Karpas-422 (cell line): ENCODE data around the gene POLD2. TPM values are rescaled to one million over a fixed set of nuclear protein-coding genes. Genes with fewer than 3 reads are reported as not detected.

Experiments
- DNase-seq: peaks from one replicate; pipeline ENCODE4 v3.0.0-alpha.2; 2015
- H2AFZ ChIP-seq: fragments of 200-600 bp; sonication (generic); 2 replicates; pipeline ENCODE4 v1.6.1; 2014; ENCODE audit warnings: antibody characterized with exemption, low read length, mixed read lengths
- H3K27ac ChIP-seq: fragments of 200-600 bp; sonication (generic); 2 replicates; pipeline ENCODE4 v1.5.1; 2014; ENCODE audit warnings: mild to moderate bottlenecking, low read length, moderate library complexity
- H3K27me3 ChIP-seq: fragments of 200-600 bp; sonication (generic); 2 replicates; pipeline ENCODE4 v1.6.1; 2014; ENCODE audit warnings: low read length, mixed read lengths
- H3K36me3 ChIP-seq: fragments of 200-600 bp; sonication (generic); 2 replicates; pipeline ENCODE4 v1.6.1; 2014; ENCODE audit warnings: low read length, mixed read lengths; ENCODE audit not compliant: insufficient read depth
- H3K4me1 ChIP-seq: fragments of 200-600 bp; sonication (generic); 2 replicates; pipeline ENCODE4 v1.6.1; 2014; ENCODE audit warnings: mild to moderate bottlenecking, low read length, mixed read lengths
- H3K4me2 ChIP-seq: fragments of 200-600 bp; sonication (generic); 2 replicates; pipeline ENCODE4 v1.6.1; 2014; ENCODE audit warnings: low read length, low read depth, mild to moderate bottlenecking; ENCODE audit not compliant: poor library complexity, severe bottlenecking
- H3K4me3 ChIP-seq: fragments of 200-600 bp; sonication (generic); 2 replicates; pipeline ENCODE4 v1.5.1; 2014; ENCODE audit warnings: mild to moderate bottlenecking, antibody characterized with exemption, low read length, mixed read lengths
- H3K79me2 ChIP-seq: fragments of 200-600 bp; sonication (generic); 2 replicates; pipeline ENCODE4 v1.6.1; 2014; ENCODE audit warnings: mild to moderate bottlenecking, low read length, mixed read lengths
- H3K9ac ChIP-seq: fragments of 200-600 bp; sonication (generic); 2 replicates; pipeline ENCODE4 v1.6.0; 2014; ENCODE audit warnings: low read length
- H3K9me2 ChIP-seq: fragments of 200-600 bp; sonication (generic), shearing (Covaris generic); replicated peaks from 2 replicates; pipeline ENCODE4 v1.6.0; 2014; ENCODE audit warnings: mild to moderate bottlenecking, low read length, moderate library complexity; ENCODE audit not compliant: insufficient read depth
- H3K9me3 ChIP-seq: fragments of 300-700, 200-600 bp; sonication (generic); 2 replicates; pipeline ENCODE4 v1.6.1; 2014; ENCODE audit warnings: low read length, mixed read lengths
- H4K20me1 ChIP-seq: fragments of 200-600 bp; sonication (generic); 2 replicates; pipeline ENCODE4 v1.6.1; 2014; ENCODE audit warnings: mild to moderate bottlenecking, antibody characterized with exemption, low read length, low read depth; ENCODE audit not compliant: insufficient read depth
- total RNA-seq: library from RNA; depleted of rRNA; stranded (reverse); fragments of >200 nt; shearing (Covaris generic); gene quantifications from 2 replicates; pipeline ENCODE4 v1.2.3, GENCODE V29; 2014; ENCODE audit warnings: low replicate concordance

Gene POLD2
- total RNA-seq, 1 experiment from 2014 or later = 165 TPM

DNA sequence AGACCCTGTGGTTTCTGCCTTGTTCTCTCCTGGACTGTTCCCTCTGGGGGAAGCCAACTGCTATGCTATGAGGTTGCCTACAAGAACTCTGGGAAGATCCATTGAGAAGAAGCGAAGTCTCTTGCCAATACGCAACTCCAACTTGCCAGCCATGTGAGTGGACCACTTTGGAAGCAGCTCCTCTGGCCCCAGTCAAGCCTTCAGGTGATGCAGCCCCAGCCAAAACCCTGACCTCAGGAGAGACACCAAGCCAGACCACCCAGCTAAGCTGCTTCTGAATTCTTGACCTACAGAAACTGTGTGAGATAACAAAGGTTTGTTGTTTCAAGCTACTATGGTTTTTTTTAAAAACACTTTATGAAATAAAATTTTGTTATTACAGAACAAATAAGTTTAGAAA is 38.0 kb upstream of the POLD2 start:
- Histone ChIP-seq H3K9me3 (no peaks in the 10 kb centered on the region), H3K9ac (no peak overlapping the region), H3K4me2 (no peak overlapping the region), H3K4me1 (no peaks in the 10 kb centered on the region), H3K36me3 (no peaks in the 10 kb centered on the region), H2AFZ (no peak overlapping the region), H3K4me3 (no peak overlapping the region), H4K20me1 (no peaks in the 10 kb centered on the region), H3K79me2 (no peaks in the 10 kb centered on the region), H3K27me3 (no peaks in the 10 kb centered on the region), H3K27ac (no peak overlapping the region), H3K9me2 (no peaks in the 10 kb centered on the region)
- no peak for DNase-seq

DNA sequence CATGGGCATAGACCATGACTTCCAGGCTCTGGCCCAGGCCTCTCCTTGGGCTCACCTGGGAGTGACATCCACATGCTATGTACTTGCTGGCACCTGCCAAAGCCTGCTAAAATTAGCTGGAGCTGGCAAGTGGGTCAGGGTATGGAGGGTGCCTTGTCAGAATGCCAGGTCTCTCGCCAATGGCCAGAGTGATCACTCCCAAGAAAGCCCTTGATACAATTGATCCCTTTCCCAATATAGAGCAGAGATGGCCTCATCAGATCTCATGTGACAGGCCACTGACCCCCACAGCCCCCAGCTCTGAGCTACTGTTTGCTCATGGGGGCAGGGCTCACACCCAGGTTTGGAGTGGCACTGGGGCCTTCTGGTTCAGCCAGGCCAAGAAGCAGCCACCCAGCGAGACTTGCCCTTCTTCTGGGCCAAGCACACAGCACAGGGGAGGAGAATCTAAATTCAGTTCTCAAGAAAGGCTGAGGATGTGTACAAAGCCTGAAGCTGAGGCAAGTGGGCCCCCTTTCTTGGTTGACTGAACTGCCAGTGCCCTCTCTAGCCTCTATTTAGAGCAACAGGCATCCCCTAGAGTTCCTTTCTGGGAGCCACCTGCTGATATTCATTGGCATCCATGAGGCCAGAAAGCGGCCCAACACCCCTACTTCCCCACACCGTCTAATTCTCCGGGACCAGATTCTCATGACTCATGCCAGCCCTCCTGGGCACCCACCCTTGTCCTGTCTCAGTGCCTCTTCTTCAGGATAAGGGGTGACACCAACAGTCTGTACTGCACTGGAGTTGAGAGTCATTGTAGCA is 36.7 kb upstream of the POLD2 start:
- H3K27me3 ChIP-seq = no peaks in the 10 kb centered on the region
- H3K9me2 ChIP-seq = no peaks in the 10 kb centered on the region
- H4K20me1 ChIP-seq = no peaks in the 10 kb centered on the region
- no peaks in the 10 kb centered on the region for H3K9me3 ChIP-seq
- no peaks in the 10 kb centered on the region for H3K4me1 ChIP-seq
- no peak overlapping the region for H3K9ac ChIP-seq
- DNase-seq = no peak
- H3K27ac ChIP-seq = no peak overlapping the region
- H3K36me3 ChIP-seq = no peaks in the 10 kb centered on the region
- no peak overlapping the region for H2AFZ ChIP-seq
- H3K4me2 ChIP-seq = no peak overlapping the region
- H3K79me2 ChIP-seq = no peaks in the 10 kb centered on the region
- H3K4me3 ChIP-seq = no peak overlapping the region

DNA sequence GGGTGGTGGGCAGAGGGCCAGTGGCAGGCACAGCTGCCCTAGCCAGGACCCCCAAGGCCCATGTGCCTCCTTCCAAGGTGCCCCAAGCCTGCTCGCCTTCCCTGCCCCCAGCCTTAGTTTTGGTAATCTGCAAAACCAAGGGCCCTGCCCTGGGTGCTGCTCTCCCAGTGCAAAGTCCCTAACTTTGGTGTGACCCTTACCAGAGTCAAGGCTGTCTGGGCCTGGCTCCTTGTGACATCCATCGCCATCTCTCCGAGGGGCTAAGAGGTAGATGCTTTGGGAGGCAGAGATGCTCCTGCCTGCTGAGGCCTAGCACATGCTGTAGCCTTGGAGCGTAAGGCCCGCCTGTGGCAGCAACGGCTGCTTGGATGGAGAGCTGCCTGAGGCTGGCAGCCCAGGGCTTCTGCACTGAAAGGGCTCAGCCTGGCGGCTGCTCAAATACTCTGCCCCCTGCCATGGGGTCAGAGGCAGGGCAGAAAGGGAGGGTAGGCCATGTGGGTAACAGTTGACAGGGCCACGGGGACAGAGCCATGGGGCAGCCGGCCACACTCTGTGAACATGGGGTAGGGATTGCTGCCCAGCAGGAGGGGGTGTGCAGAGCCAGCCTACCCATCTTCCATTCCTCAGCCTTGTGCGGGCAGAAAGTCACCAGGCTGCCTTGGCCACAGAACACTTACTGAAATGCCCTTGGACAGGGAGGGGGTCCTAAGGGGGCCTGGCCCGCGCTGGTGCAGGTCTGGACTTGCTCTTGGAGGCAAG is 35.7 kb upstream of the POLD2 start:
- Histone ChIP-seq H3K9ac (no peak overlapping the region), H3K27me3 (no peaks in the 10 kb centered on the region), H3K36me3 (no peaks in the 10 kb centered on the region), H3K4me2 (no peak overlapping the region), H3K9me2 (no peaks in the 10 kb centered on the region), H4K20me1 (no peaks in the 10 kb centered on the region), H3K27ac (no peak overlapping the region), H2AFZ (no peak overlapping the region), H3K4me3 (no peak overlapping the region), H3K4me1 (no peaks in the 10 kb centered on the region), H3K79me2 (no peaks in the 10 kb centered on the region), H3K9me3 (no peaks in the 10 kb centered on the region)
- no peak for DNase-seq

DNA sequence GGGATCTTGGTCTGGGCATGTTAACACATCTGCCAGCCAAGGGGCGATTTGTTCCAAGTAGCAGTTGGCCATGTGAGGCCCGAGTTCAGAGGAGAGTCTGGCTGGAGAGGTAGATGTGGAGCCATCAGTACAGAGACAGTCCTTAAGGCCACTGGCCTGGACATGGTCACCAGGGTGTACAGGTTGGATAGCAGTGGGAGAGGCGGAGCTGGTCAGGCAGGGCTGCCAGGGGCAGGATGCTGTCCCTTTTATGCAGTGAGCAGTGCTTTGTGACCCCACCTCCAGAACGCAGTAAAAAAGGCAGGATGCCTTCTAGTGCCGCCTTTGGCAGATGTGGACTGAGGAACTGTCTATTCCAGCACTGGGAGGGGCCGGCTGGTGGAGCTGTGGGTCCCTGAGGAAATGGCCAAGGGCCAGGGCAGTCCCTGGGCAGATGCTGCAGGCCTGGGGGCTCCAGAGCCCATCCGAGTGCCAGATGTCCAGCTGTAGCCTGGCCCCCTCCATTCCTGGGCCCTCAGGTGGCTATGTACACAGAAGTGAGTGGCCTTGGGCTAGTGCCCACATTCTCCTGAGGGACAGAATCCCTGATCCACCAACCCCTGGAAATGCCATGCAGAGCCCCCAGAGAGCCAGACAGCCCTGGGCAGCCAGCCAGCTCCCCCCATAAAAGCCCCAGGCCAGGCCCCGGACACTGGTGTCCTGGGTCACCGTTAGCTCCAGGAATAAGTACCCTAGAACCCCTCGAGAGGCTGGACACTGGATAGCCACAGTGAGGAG is 34.9 kb upstream of the POLD2 start:
- Histone ChIP-seq H3K27me3 (no peaks in the 10 kb centered on the region), H3K36me3 (no peaks in the 10 kb centered on the region), H3K27ac (no peak overlapping the region), H3K4me1 (no peaks in the 10 kb centered on the region), H4K20me1 (no peaks in the 10 kb centered on the region), H3K4me2 (no peak overlapping the region), H3K9me2 (no peaks in the 10 kb centered on the region), H3K79me2 (no peaks in the 10 kb centered on the region), H3K9me3 (no peaks in the 10 kb centered on the region), H3K9ac (no peak overlapping the region), H3K4me3 (no peak overlapping the region), H2AFZ (no peak overlapping the region)
- DNase-seq = no peak

DNA sequence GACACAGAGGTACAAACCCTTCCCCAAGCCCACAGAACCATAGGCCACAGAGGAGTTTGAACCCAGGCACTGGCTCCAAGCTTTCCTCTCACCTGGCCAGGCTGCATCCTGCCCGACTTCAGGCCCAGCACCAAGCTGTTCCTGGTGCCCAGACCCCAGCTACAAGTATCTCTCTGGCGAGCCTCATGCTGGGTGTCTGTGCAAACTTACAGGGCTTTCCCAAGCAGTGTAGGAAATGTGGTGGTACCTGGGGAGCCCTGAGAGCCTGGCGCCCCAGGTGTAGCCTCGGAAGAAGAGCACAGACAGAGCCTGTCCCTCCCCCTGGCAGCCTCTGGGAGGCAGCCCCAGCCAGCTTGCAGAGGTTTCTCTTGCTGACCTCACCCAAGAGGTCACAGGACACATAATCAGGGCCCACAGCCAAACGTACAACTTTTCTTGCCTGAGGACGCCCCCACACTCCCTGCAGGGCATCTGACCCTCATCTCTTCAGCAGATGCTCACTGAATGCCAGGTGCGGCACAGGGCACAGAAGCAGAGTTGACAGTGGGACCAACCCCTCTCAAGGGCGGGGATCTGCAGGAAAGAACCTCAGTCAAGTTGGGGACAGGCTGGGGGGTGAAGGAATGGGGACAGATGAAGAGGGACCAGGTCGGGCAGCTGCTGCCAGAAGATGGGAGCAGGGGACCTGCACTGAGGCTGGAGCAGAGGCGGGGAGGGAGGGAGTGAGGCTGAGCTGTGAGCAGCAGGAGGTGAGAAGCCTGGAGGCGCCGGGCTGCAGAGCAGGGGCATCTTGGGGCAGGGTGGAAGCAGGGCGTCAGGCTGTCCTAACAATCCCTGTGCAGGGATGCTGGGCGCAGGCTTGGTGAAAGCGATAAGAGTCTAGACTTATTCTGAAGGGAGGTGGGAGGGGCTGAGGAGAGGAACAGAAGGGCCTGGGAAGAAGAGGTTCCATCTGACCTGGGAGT is 34.0 kb upstream of the POLD2 start:
- Histone ChIP-seq H3K27me3 (no peaks in the 10 kb centered on the region), H3K4me2 (no peak overlapping the region), H3K36me3 (no peaks in the 10 kb centered on the region), H3K9me2 (no peaks in the 10 kb centered on the region), H3K4me3 (no peak overlapping the region), H3K4me1 (no peaks in the 10 kb centered on the region), H3K27ac (no peak overlapping the region), H3K9ac (no peak overlapping the region), H4K20me1 (no peaks in the 10 kb centered on the region), H3K9me3 (no peaks in the 10 kb centered on the region), H3K79me2 (no peaks in the 10 kb centered on the region), H2AFZ (no peak overlapping the region)
- no peak for DNase-seq

DNA sequence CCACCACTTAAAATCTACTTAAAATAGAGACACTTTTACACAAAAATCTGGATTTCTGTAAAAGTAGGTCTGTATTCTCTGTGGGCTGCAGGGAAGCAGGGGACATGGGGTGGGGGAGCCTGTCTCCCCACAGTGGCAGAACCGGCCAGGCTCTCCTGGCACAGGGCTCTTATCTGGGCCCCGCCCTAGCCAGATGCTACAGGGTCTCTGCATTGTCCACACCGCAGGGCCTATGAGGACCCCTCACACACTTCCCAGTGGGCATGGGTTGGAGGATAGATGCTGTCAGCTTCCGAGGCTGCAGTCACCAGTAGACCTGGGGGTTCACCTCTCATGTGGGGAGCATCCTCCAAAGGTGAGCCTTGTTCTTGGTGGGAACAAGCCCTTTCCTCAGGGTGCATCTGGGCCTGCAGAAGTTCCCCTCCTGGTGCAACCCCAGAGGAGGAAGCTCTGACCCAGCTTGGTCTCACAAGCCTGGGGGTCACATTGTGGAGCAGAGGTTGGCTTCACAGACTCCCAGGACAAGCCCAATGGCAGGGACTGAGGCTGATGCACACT is 33.2 kb upstream of the POLD2 start:
- DNase-seq = no peak
- H3K79me2 ChIP-seq = no peaks in the 10 kb centered on the region
- no peak overlapping the region for H3K4me2 ChIP-seq
- no peaks in the 10 kb centered on the region for H3K9me3 ChIP-seq
- H3K9ac ChIP-seq = no peak overlapping the region
- no peaks in the 10 kb centered on the region for H4K20me1 ChIP-seq
- no peak overlapping the region for H3K4me3 ChIP-seq
- H2AFZ ChIP-seq = no peak overlapping the region
- H3K36me3 ChIP-seq = no peaks in the 10 kb centered on the region
- H3K9me2 ChIP-seq = no peaks in the 10 kb centered on the region
- H3K27me3 ChIP-seq = no peaks in the 10 kb centered on the region
- H3K4me1 ChIP-seq = no peaks in the 10 kb centered on the region
- no peak overlapping the region for H3K27ac ChIP-seq

DNA sequence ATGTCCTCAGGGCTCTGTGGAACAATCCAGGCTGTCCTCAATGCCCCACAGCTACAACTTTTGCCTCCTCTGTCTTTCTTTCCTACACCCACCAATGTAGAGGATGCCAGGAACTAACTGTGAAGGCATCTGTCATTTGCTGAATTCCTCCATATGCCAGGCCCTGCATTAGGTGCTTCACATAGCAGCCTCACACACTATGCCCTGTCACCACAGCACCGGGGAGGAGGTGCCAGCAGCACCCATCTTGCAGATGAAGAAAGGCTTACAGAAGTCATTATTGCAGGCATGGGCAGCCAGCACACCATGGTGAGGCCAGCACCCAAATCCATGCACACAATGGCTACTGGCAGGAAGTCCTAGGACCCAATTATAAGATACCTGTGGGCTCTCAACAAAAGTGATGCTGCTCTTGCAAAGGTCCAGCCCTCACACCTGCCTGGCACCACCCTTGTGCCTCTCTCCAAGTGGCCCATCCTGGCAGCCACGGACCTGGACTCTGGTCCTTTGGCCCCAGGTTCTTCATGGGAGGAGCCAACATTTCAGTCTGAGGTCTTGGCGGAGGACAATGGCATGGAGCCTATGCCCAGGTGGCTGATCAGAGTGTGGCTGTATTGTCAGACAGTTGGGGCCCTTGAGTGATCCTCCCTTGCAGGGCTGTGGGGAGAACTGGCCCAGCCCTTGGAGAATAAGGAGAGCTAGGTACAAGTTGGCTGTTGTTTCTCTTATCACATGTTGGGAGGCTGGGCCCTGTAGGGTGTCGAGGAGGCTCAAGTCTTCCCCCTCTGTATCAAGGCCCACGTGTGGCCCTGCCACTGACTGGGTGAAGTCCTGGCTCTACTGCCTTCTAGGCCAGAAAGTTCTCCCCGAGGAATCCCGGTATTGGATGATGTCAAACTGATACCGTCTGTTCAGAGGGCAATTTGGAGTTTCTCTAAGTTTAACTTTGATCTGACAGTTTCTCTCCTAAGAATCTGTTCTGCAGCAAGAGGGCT is 32.1 kb upstream of the POLD2 start:
- H3K27me3 ChIP-seq = no peaks in the 10 kb centered on the region
- no peak overlapping the region for H3K4me2 ChIP-seq
- no peak overlapping the region for H2AFZ ChIP-seq
- H3K36me3 ChIP-seq = no peaks in the 10 kb centered on the region
- no peak for DNase-seq
- no peaks in the 10 kb centered on the region for H3K9me3 ChIP-seq
- no peak overlapping the region for H3K27ac ChIP-seq
- H3K9me2 ChIP-seq = no peaks in the 10 kb centered on the region
- H3K4me3 ChIP-seq = no peak overlapping the region
- no peak overlapping the region for H3K9ac ChIP-seq
- no peaks in the 10 kb centered on the region for H4K20me1 ChIP-seq
- H3K4me1 ChIP-seq = no peaks in the 10 kb centered on the region
- H3K79me2 ChIP-seq = no peaks in the 10 kb centered on the region
